ENCODE results near the gene HIGD1A. TPM values are rescaled to one million over a fixed set of nuclear protein-coding genes. Genes with fewer than 3 reads are reported as not detected.

HIGD1A gene
- 100 to 1,000 TPM; 172 to 196 (median 190) TPM for polyA plus RNA-seq (ENCODE audit: insufficient read length in 4 of 4)

DNA sequence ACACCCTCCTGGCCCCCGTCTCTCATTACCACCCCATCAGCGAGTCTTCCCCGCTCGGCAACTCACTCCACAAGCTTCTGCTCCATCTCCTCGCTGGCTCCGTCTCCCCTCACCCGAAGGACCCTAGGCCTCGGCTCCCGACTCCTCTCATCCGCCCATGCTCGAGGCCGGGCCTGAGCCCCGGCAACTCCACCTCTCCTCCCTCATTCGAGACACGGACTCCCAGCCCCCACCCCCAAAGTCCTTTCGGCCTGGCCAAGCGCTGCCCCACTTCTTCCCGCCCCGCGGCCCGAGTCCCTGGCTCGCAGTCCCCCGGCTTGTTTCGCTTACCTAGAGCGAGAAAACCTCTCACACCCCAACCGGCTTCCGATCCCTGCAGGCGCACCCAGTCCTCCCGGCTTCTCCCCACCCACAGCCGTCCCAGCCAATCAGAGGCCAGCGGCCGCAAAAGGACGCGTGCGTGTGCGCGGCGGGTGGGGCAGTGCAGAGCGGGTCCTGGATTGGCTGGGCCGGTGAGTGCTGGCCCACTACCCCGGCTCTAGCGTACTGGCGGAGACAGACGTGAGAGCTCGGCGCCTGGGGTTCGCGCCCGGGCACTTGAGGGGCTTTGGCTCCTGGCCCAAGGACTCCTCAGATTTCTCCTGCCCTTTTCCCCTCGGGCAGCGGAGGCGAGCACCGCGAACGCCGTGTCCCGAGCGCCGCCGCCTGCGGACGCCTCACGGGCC is at the start of gene HIGD1A:
HIGD1A (minus strand) TSS at position 385 of the 725 bp plus-strand sequence. CDS start 10,237 bp downstream, outside the sequence.
- DNase-seq (ENCODE audit: low read depth in 4 of 4, low spot score in 3 of 4) = peak; percentile 91 to 93 (median 92)

DNA sequence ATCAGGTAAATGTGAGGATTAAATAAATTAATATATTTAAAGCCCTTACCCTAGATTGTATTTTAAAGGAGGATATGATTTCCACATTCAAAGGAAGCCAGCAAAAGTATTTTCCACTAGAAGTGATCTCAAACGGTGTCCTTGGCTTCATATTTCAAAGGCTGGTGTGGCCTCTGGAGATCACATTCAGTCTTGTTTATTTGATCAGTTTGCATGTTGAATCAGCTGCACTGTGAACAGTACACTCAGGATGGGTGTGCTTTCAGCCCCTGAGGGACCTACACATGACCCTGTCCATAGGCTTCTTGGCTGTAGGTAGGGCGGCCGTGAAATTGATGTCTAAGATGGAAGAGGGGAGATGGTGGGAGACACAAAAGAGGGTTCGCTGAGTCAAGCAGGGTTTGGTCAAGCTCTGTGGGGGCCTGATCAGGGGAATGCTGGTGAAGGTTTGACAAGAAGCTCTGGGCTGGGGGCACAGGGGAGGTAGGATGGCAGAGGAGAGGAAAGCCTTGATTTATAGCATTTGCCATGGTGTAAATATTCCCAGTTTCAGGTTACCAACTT is 49.5 kb upstream of the HIGD1A start:
- DNase-seq (ENCODE audit: low read depth in 4 of 4, low spot score in 3 of 4) = no peak

DNA sequence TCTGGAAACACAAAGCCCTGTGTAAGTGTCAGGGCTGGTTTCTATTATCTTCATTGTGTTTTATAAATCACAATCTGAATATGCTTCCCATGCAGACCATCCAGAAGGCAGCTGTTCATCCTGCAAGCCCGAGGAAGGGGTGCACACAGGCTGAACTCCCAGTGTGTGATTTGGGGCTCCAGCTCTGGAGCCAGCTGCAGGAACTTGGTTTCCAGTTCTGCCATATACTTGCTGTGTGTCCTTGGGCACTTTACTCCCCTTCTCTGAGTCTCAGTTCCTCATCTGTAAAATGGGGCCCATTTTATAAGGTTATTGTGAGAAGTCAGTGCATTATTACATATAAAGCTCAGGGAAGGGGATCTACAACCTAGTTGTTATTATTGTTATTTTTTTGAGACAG is 48.8 kb upstream of the HIGD1A start:
- no peak for DNase-seq (ENCODE audit: low read depth in 4 of 4, low spot score in 3 of 4)

DNA sequence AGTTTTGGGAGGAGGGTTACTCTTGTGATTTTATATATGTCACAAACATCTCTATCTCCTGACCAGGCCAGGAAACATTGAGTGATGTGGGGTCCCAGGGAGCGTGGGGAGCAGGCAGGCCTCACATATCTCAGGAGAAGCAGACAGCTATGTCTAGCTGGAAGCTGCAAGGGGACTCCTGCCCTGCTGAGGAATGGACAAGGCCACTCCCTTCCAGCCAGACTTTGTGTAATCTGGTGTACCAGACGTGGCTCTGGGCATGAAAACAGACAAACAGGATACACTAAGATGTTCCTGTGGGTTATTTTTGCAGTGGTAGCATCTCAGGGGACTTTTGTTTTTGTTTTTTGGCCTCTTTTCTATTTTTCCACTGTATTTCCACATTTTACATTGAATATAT is 48.2 kb upstream of the HIGD1A start:
- no peak for DNase-seq (ENCODE audit: low read depth in 4 of 4, low spot score in 3 of 4)

DNA sequence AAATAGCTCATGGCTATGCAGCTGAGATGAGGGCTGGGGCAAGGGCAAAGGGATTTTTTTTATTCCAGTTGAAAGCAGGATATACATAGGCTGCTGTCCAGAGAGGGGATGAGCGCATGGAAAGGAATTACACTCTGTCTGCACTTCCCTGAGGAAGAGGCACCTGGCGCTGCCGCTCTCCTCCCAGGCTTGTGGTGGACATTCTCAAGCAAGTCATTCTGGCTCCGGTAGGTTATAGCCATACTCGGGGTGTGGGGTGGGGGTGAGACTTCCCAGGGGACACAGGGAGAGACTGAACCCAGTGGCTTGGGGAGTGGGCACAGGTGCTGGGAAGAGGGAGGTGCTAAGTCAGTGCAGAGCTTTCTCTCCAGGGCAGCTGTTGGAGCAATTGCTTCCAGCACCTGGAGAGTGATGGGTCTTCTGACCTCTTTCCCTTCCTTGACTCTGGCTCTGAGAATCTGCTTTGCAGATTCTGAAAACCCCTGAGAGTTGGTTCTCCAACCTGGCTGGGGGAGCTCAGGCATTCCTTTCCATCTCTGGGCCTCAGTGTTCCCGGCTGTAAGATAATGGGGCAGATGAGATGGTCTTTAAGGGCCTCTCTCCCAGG is 47.0 kb upstream of the HIGD1A start:
- DNase-seq (ENCODE audit: low read depth in 4 of 4, low spot score in 3 of 4) = no peak

DNA sequence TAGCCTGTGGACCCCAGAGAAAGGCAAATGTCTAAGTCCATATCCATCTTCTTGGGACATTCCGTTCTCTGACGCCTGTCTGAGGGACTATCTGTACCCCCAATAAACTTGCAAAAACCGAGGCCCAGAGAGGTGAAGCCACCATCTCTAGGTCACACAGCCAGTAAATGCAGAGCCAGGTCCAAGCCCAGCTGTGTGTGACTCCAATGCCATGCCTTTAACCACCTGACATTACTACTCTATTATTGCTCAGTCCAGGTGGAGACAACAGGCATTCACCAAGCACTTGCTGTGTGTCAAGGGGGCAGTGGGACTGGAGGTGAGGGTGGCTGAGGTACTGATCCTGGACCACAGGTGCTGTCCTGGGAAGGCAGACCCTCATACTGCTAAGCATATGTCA is 46.0 kb upstream of the HIGD1A start:
- DNase-seq (ENCODE audit: low read depth in 4 of 4, low spot score in 3 of 4) = no peak

DNA sequence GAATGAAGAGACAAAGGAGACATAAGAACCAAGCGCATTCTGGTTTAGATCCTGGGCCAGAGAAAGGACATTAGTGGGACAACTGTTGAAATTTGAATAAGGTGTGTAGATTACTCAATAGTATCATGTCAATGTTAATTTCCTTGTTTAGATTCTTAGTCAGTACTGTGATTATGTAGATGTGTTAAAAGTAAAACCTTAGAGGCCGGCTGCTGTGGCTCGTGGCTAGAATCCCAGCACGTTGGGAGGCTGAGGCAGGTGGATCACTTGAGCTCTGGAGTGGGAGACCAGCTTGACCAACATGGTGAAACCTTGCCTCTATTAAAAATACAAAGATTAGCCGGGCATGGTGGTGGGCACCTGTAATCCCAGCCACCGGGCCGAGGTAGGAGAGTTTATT is 44.7 kb upstream of the HIGD1A start:
- no peak for DNase-seq (ENCODE audit: low read depth in 4 of 4, low spot score in 3 of 4)

DNA sequence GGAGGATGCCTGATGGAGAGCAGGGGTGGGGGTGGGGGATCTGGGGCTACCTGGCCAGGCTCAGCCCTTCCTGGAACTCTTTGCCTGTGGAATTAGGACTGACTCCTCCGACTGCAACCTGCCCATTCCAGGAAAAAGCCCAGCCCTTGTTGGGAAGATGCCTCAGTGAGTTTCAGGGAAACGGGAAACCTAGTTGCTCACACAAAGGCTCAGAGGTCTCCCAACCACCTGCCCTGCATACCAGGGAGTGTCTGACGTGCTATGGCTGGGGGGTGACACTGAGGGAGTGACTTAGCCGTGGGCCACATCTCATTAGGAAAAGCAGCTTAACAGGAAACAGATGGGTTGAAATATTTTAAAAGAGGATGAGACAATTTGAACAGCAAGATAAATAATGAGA is 43.4 kb upstream of the HIGD1A start:
- DNase-seq (ENCODE audit: low read depth in 4 of 4, low spot score in 3 of 4) = no peak

DNA sequence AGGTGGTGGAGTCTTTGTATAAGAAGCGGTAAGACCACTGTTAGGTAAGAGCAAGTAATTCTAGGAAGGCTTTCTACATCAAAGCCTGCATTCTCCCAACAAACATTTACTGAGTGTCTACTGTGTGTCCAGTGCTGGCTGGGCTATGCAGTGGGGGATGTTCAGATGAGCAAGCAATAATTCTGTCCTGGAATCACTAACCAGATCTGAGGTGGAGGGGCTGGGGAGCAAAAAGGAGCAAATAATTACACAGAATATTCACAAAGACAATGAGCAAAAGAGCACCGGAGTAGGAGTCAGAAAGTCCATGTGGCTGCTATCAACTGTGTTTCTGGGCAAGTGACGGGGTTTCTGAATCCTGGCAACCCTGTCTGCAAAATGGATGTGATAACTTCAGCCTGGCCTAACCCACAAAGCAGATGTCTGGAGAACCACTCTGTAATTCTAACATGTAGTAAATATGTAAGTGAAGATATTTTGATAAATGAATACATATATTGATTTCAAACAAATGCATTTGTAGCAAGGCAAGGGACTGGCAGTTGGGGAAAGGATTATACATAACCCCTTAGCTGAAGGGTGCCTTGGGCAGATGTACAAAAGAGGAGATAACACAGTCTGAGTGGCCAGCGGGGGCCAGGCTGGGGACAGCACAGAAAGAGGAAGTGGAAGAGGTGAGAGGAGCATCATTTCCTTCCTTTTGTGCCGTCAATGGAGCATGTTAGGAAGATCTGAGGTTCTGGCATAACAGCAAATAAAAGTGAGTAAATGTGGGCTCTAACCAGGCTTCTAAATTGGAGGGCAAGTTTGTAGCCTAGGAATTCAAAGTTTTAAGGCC is 42.6 kb upstream of the HIGD1A start:
- no peak for DNase-seq (ENCODE audit: low read depth in 4 of 4, low spot score in 3 of 4)

DNA sequence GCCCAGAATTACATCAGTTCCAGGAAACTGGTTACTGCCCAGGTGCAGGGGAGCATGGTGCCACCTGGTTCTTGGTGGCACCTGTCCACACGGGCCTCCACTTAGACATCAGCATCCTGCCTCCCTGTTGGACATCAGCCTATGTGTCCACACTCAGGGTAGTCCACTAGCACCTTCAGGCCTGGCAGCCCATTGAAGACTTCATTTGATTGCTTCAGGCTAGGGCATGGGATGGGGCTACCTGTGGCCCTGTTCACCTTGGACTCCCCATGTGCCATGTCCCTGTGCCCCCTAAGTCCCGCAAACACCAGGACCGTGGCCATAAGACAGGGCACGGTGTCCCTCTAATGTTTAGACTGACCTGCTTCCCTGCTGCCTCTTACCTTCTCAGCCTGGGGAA is 40.5 kb upstream of the HIGD1A start:
- no peak for DNase-seq (ENCODE audit: low read depth in 4 of 4, low spot score in 3 of 4)

DNA sequence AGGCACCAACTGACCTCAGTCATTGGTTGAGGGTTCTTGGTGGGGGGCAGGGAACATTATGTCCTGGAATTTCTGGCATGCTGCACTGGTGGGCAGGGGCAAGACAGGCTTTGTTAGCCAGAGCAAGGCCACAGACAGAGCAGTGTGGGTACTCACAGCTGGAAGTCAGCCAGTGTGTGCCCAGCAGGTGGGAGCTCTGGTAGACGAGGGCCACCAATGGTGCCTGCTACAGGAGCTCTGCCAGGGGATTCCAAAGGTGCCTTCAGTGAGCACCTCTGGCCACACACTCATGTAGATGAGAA is 40.1 kb upstream of the HIGD1A start:
- DNase-seq (ENCODE audit: low read depth in 4 of 4, low spot score in 3 of 4) = no peak

DNA sequence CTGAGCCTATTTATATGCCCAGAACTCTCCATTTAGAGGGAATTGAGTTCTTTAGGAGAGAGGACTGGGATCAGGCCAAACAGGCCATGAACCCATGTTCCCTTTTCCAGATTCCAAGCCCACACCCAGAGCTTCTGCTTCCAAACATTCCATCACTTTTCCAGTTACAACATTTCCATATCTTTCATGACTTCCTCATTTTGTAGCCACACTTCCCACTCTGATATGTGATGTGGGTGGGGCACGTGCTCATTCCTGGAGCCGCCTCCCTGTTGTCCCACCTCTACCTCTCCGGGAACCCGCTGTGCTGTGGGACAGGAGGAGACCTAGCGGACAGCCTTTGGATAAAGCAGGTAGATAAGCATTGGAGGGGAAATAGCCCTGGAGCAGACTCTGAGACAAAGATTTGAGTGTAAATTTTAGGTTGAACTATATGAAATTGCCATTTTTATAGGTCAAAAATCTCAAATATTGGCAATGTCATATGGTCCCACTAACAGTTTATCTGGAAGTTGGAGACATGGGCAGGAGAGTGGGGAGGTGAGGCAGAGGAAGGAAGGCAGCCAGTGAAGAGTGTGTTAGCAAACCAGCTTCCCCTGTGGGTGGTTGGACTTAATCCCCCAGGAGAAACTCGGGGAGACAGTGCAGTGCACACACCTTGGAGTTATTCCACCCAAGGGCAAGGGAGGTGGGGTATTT is 39.6 kb upstream of the HIGD1A start:
- no peak for DNase-seq (ENCODE audit: low read depth in 4 of 4, low spot score in 3 of 4)

DNA sequence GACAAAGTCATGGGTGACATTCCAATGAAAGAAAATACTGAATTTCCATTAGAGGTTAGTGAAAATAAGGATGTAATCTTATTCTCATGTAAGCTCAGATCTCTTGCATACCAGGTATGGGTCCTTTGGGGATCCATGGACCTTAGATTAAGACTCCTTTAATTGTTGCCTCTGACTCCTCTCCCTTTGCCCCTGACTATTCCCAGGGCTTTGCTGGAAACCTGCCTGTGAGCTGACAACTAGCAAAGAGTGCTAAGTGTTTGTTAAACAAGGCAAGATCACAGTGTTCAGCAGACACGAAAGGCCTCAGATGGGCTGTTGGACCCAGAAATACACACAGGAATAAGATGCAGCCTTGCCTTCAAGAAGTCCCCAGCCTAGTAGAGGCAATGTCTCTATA is 37.0 kb upstream of the HIGD1A start:
- no peak for DNase-seq (ENCODE audit: low read depth in 4 of 4, low spot score in 3 of 4)

DNA sequence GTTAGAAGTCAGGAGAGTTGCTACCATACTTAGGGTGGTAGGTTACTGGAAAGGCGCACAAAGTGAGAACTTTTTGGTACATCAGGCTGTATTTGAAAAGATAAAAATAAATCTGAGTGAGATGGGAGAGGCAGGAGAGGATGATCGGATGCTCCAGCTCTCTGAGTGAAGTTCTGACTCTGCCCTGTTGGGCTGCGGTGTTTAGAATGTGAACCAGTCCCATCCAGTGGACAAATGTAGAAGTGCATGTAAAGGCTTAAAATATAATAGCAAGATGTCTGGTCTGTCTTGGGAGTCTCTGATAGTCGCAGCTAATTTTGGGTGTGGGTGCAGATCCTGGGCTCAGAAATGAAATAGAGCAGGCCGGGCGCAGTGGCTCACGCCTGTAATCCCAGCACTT is 35.3 kb upstream of the HIGD1A start:
- peak in 2 of 4 donors; percentile 44 to 47 for DNase-seq (ENCODE audit: low read depth in 4 of 4, low spot score in 3 of 4)

DNA sequence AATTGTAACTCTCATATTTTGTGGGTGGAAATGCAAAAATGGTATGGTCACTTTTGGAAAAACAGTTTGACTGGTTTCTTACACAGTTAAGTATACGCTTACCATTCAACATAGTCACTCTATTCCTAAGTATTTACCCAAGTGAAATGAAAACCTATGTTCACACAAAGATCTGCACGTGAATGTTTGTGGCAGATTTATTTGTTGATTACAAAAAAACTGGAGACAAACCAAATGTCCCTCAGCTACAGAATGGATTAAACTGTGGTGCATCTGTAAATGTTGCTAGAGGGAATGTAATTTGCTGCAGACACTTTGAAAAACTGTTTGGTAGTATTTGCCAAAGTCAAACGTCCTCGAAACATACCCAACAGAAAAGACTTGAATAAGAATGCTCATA is 34.3 kb upstream of the HIGD1A start:
- no peak for DNase-seq (ENCODE audit: low read depth in 4 of 4, low spot score in 3 of 4)

DNA sequence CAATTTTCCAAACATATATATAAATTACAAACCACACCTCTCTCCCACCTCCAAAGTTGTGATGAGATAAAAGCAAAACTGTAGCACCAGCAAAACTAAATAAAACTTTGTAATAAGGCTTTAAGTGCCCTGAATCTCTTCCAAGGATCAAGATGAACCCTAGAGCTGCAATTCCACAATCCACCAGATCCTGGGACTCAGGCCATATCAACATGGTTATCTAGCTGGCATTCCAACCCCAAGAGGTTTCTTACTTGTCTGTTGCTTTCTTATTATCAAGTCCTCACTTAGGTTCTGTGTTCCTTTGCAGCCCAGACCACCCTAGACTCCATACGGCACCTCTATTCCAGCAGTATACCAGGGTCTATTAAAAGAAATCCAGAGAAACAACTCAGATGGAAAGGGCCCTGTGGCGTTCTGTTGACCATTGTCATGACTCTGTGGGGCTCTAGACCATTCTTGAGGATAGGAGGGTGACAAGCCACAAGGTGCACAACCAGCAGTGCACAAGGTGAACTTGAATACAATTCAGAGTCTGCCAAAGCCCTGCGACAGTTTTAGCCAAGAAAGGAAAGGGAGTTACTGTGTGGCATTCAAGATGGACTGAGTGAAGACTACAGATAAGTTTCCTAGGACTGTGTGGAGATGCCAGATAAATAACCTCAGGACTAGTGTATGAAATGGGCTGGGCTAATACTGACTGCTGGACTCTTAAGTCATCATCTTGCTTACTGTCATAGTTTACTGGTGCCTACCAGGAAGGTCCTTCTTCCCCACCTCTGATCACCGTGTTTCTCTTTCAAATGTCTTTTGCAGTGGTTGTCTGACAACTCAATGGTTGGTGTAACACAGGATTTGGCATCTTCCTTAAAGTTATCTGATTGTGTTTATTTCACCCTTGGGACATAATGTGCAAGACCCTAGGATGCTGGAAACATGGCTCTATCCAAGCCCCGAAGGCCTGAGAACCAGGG is 32.1 kb upstream of the HIGD1A start:
- no peak for DNase-seq (ENCODE audit: low read depth in 4 of 4, low spot score in 3 of 4)

DNA sequence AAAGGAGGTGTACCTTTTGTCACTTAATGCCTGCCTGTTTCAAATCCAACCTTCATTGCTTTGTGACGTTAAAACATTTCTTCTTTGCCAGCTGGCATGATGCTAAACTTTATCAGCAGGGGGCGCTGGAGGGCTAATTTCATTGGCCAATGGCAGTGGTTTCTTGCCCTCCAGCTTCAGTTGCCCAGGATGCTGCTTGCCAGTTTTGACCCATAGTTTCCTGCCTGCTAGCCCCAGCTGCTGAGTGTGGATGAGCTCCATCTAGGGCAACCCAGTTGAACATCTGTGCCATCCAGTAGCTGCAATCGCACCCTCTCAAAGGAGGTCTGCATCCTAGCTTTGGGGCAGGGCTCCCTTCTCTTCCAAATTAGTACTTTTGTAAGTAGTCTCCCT is 27.0 kb upstream of the HIGD1A start:
- DNase-seq (ENCODE audit: low read depth in 4 of 4, low spot score in 3 of 4) = peak in 3 of 4 donors; percentile 50 to 55 (median 53)

DNA sequence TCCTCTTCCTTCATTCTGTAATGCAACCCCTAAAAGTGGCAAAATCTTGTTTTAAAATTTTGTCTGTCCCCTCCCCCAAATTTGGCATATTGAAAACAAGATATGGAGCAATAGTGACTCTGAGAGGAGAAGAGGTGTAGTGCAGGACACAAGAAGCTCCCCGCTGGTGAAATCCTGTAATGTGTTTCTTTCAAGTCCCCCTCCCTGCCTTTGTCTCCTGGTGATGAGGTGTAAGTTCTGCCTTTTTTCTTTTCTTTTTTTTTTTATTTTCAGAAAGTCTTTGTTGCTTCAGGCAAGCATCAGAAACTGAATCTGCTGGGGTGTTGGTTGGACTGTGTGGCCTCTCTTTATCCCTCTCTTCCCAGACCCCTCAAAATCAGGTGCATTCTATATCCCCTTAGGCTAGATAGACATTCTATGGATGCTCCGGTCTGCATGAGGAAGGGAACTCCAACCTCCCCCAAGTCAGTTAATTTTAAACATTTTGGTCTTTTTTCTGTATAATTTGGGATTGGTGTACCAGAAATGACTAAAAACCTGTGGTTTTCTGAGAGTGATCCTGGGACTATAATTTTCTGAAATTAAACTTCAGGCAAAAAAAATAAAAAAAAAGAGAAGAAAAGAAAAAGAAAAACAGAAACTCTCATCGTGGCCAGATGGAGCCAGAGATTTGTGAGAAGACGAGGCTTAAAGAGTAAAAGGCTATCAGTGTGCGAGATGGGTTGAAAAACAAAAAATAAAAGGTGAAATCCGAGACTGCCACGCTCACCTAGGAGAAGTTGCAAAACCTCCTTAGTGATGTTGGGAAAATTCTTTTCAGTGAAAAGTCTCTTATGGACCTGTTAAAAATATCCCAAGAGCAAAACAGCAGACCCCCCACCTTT is 26.4 kb upstream of the HIGD1A start:
- DNase-seq (ENCODE audit: low read depth in 4 of 4, low spot score in 3 of 4) = no peak

Data from right renal pelvis (tissue), 4 donors.